Activated B cell treated with CpG ODN at 0.5 μM for 24 hours (primary cell): ENCODE data around the gene SPTBN4. TPM values are rescaled to one million over a fixed set of nuclear protein-coding genes. Genes with fewer than 3 reads are reported as not detected.

Experiments used
- ATAC-seq: fragments of 200-7000 bp; cut with Tn5 transposase; one replicate; pipeline ENCODE4 v1.10.0; 2021; ENCODE audit warnings: low read depth, mild to moderate bottlenecking, moderate library complexity
- CTCF ChIA-PET: fragments of 350-600 bp; sonication (Branson Sonifier 250); formaldehyde crosslinking; loops from one replicate; lab custom pipeline; 2021; ENCODE audit warnings: antibody characterized with exemption; lab: Charles Lee
- POLR2A ChIA-PET: fragments of 350-600 bp; sonication (Branson Sonifier 250); formaldehyde crosslinking; loops from one replicate; lab custom pipeline; 2021; ENCODE audit warnings: antibody characterized with exemption; lab: Charles Lee
- DNase-seq: peaks from one replicate; pipeline ENCODE4 v3.0.0; 2022
- H3K27ac Mint-ChIP-seq: one replicate; pipeline ENCODE4 v1.8.0; 2020; ENCODE audit warnings: mixed read lengths
- H3K27me3 Mint-ChIP-seq: one replicate; pipeline ENCODE4 v1.8.0; 2021; ENCODE audit warnings: mixed read lengths
- H3K36me3 Mint-ChIP-seq: one replicate; pipeline ENCODE4 v1.8.0; 2021; ENCODE audit warnings: low read depth, mixed read lengths
- H3K4me1 Mint-ChIP-seq: one replicate; pipeline ENCODE4 v1.8.0; 2021; ENCODE audit warnings: mixed read lengths
- H3K4me3 Mint-ChIP-seq: one replicate; pipeline ENCODE4 v1.8.0; 2020; ENCODE audit warnings: mild to moderate bottlenecking, mixed read lengths
- H3K9me3 Mint-ChIP-seq: one replicate; pipeline ENCODE4 v1.8.0; 2020; ENCODE audit warnings: mixed read lengths
- intact Hi-C: fragments of 100-400 bp; cut with micrococcal nuclease; formaldehyde crosslinking; loops from one replicate; pipeline ENCODE4 v1.15.1; 2024
- total RNA-seq: library from RNA; stranded (reverse); gene quantifications from 2 replicates; pipeline ENCODE4 v1.2.3, GENCODE V29; 2022
- TF ChIP-seq, protein P1 (sequence below): fragments of 200-600 bp; IDR thresholded peaks from one replicate; pipeline ENCODE4 v1.8.0; 2022; ENCODE audit warnings: antibody characterized with exemption, mild to moderate bottlenecking

Gene SPTBN4
- total RNA-seq, 1 donor from 2014 or later, result 0.20 TPM

- TF ChIP-seq, protein P1, sequence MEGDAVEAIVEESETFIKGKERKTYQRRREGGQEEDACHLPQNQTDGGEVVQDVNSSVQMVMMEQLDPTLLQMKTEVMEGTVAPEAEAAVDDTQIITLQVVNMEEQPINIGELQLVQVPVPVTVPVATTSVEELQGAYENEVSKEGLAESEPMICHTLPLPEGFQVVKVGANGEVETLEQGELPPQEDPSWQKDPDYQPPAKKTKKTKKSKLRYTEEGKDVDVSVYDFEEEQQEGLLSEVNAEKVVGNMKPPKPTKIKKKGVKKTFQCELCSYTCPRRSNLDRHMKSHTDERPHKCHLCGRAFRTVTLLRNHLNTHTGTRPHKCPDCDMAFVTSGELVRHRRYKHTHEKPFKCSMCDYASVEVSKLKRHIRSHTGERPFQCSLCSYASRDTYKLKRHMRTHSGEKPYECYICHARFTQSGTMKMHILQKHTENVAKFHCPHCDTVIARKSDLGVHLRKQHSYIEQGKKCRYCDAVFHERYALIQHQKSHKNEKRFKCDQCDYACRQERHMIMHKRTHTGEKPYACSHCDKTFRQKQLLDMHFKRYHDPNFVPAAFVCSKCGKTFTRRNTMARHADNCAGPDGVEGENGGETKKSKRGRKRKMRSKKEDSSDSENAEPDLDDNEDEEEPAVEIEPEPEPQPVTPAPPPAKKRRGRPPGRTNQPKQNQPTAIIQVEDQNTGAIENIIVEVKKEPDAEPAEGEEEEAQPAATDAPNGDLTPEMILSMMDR, result no peak
- intact Hi-C loops, result no loop called here
- H3K36me3 Mint-ChIP-seq, result no peaks in the 10 kb centered on the region
- no peaks in the 10 kb centered on the region for H3K9me3 Mint-ChIP-seq
- DNase-seq (no peak), ATAC-seq (no peak)
- H3K4me3 Mint-ChIP-seq, result no peak overlapping the region
- ChIA-PET CTCF (interaction anchor here (1.3 kb wide), 1 partner anchor 122 kb away, joined by 3 read pairs; no protein-coding TSS in a partner anchor), POLR2A (no interaction called here)
- peaks cover 48% of the 10 kb centered on the region for H3K27me3 Mint-ChIP-seq
- no peak overlapping the region for H3K27ac Mint-ChIP-seq
- peaks cover 2% of the 10 kb centered on the region for H3K4me1 Mint-ChIP-seq
Observed at GRCh38 chr19:40512473-40513344, 45.9 kb downstream of the SPTBN4 start.

- Mint-ChIP-seq H3K27ac (no peak overlapping the region), H3K9me3 (no peaks in the 10 kb centered on the region), H3K36me3 (no peaks in the 10 kb centered on the region), H3K4me3 (no peak overlapping the region), H3K27me3 (peaks cover 49% of the 10 kb centered on the region), H3K4me1 (peaks cover 2% of the 10 kb centered on the region)
- intact Hi-C loops, result no loop called here
- ChIA-PET POLR2A (no interaction called here), CTCF (interaction anchor here (1.3 kb wide), 1 partner anchor 121 kb away, joined by 3 read pairs; no protein-coding TSS in a partner anchor)
- TF ChIP-seq, protein P1, result no peak
- no peak for ATAC-seq
- DNase-seq, result no peak
Observed at GRCh38 chr19:40513345-40513678, 46.5 kb downstream of the SPTBN4 start.

GRCh38 chr19:40513741-40514315 lies 47.0 kb downstream of the SPTBN4 start:
- H3K36me3 Mint-ChIP-seq, result no peaks in the 10 kb centered on the region
- no peaks in the 10 kb centered on the region for H3K9me3 Mint-ChIP-seq
- ATAC-seq (no peak), DNase-seq (no peak)
- intact Hi-C loops, result no loop called here
- peaks cover 2% of the 10 kb centered on the region for H3K4me1 Mint-ChIP-seq
- POLR2A ChIA-PET, result no interaction called here
- peaks cover 46% of the 10 kb centered on the region for H3K27me3 Mint-ChIP-seq
- H3K27ac Mint-ChIP-seq, result no peak overlapping the region
- no peak overlapping the region for H3K4me3 Mint-ChIP-seq
- TF ChIP-seq, protein P1, result no peak
- CTCF ChIA-PET, result interaction anchor here (1.3 kb wide), 1 partner anchor 121 kb away, joined by 3 read pairs; no protein-coding TSS in a partner anchor

DNA sequence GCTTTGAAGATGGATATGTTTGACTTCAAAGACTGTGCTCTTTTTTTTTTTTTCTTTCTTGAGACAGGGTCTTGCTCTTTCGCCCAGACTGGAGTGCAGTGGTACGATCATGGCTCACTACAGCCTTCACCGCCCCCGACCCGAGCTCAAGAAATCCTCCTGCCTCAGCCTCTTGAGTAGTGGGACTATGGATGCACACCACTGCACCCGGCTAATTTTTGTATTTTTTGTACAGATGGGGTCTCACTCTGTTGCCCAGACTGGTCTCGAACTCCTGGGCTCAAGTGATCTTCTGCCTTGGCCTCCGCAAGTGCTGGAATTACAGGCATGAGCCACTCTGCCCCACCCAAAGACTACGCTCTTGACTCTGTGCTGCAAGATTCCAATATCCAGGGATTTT lies 50.4 kb downstream of the SPTBN4 start:
- Mint-ChIP-seq H3K27me3 (peaks cover 40% of the 10 kb centered on the region), H3K4me3 (no peak overlapping the region), H3K36me3 (no peaks in the 10 kb centered on the region), H3K9me3 (no peaks in the 10 kb centered on the region), H3K27ac (no peak overlapping the region), H3K4me1 (peaks cover 3% of the 10 kb centered on the region)
- ATAC-seq, result no peak
- TF ChIP-seq, protein P1, result no peak
- intact Hi-C loops, result no loop called here
- ChIA-PET CTCF (interaction anchor here (0.8 kb wide), 1 partner anchor 53 kb away, joined by 3 read pairs; no protein-coding TSS in a partner anchor), POLR2A (no interaction called here)
- no peak for DNase-seq
